HepG2 (cell line): Measurements from ENCODE around the gene DMXL1. TPM values are rescaled to one million over a fixed set of nuclear protein-coding genes. Genes with fewer than 3 reads are reported as not detected.
A peak's percentile ranks its signal among the peaks of the same experiment; 100 is the strongest.

Source experiments
- ATAC-seq: fragments of 200-7000 bp; cut with Tn5 transposase; 3 replicates; pipeline ENCODE4 v1.9.1; 2020; ENCODE audit warnings: mild to moderate bottlenecking, moderate library complexity
- BruUV-seq: library from RNA; stranded (reverse); fragments of 400-500 nt; replicated peaks from 2 replicates; lab custom pipeline; 2021; lab: Mats Ljungman, UMichigan
- CTCF ChIA-PET: fragments of 300-600 bp; formaldehyde crosslinking; extraction: SDS; loops from one replicate; lab custom pipeline; 2021; ENCODE audit warnings: low total read pairs, inconsistent platforms, low intra/inter-chr PET ratio; lab: Yijun Ruan, JAX
- POLR2A ChIA-PET: fragments of 350-600 bp; sonication (Branson Sonifier 250); formaldehyde crosslinking; loops from one replicate; lab custom pipeline; 2020; ENCODE audit warnings: antibody characterized with exemption, inconsistent platforms; lab: Yijun Ruan, JAX
- DNase-seq: peaks from one replicate; pipeline ENCODE4 v3.0.0-alpha.2; 2015; ENCODE audit warnings: low spot score
- FAIRE-seq: peaks from 3 replicates; lab custom pipeline; 2011; peaks lifted over from hg19 to GRCh38; lab: Jason Lieb, UNC
- H2AFZ ChIP-seq: one replicate; pipeline ENCODE4 v1.6.1; 2011; ENCODE audit warnings: low read length, inconsistent platforms
- H3K27ac ChIP-seq: fragments of 300-600 bp; 3 replicates; pipeline ENCODE4 v1.8.0; 2011; ENCODE audit warnings: mixed run types, mild to moderate bottlenecking, mixed read lengths, low read length, inconsistent platforms; ENCODE audit not compliant: insufficient read depth; ENCODE audit errors: extremely low read length
- H3K27me3 ChIP-seq, 2 experiments: fragments of 200-600 bp in 1 of 2; 2 replicates in 1 of 2; 3 replicates in 1 of 2; pipeline versions ENCODE4 v1.6.0 to v1.8.0; 2011; ENCODE audit warnings: low read length in 2 of 2, mild to moderate bottlenecking in 2 of 2, moderate library complexity in 2 of 2, inconsistent platforms in 1 of 2; ENCODE audit not compliant: insufficient read depth in 2 of 2, control insufficient read depth in 1 of 2
- H3K36me3 ChIP-seq, 2 experiments: fragments of 200-600 bp in 1 of 2; replicated peaks in 1 of 2; 2 replicates in 1 of 2; 3 replicates in 1 of 2; pipeline versions ENCODE4 v1.5.1 to v1.8.0; 2011; ENCODE audit warnings: low read length in 2 of 2, inconsistent platforms in 1 of 2; ENCODE audit not compliant: insufficient read depth in 2 of 2, control insufficient read depth in 1 of 2
- H3K4me1 ChIP-seq: 2 replicates; pipeline ENCODE4 v1.5.1; 2012; ENCODE audit warnings: low read length, inconsistent platforms; ENCODE audit not compliant: insufficient read depth
- H3K4me2 ChIP-seq: 2 replicates; pipeline ENCODE4 v1.6.0; 2011; ENCODE audit warnings: low read depth, low read length, inconsistent platforms
- H3K4me3 ChIP-seq, 3 experiments: fragments of 200-600 bp in 1 of 3; sonication (generic), shearing (Covaris generic) in 1 of 3; replicated peaks in 1 of 3; 2 replicates each; pipeline ENCODE4 v1.5.1; 2011 to 2016; ENCODE audit warnings: low read length in 3 of 3, inconsistent platforms in 2 of 3, low read depth in 2 of 3, mild to moderate bottlenecking in 2 of 3, control low read depth in 1 of 3, mixed read lengths in 1 of 3; ENCODE audit not compliant: insufficient read depth in 1 of 3
- H3K79me2 ChIP-seq: one replicate; pipeline ENCODE4 v1.6.1; 2011; ENCODE audit warnings: low read length, inconsistent platforms; ENCODE audit not compliant: insufficient read depth
- H3K9ac ChIP-seq: 2 replicates; pipeline ENCODE4 v1.6.0; 2011; ENCODE audit warnings: mild to moderate bottlenecking, low read depth, low read length, inconsistent platforms; ENCODE audit not compliant: insufficient read depth
- H3K9me3 ChIP-seq: 2 replicates; pipeline ENCODE4 v1.5.1; 2012; ENCODE audit warnings: mild to moderate bottlenecking, low read length
- H4K20me1 ChIP-seq: 2 replicates; pipeline ENCODE4 v1.6.0; 2011; ENCODE audit warnings: inconsistent platforms, mild to moderate bottlenecking, low read length, moderate library complexity; ENCODE audit not compliant: insufficient read depth
- AHR ChIP-seq: IDR thresholded peaks from 2 replicates; pipeline ENCODE4 v1.6.1; 2018; ENCODE audit warnings: missing genetic modification reagents, missing compliant biosample characterization
- CCAR2 ChIP-seq: fragments of 200-400 bp; formaldehyde crosslinking; optimal IDR thresholded peaks from 2 replicates; pipeline ENCODE3; 2018; ENCODE audit warnings: low read depth, mild to moderate bottlenecking, low read length, moderate library complexity
- CHD4 ChIP-seq: fragments of 200-600 bp; sonication (generic); IDR thresholded peaks from 2 replicates; pipeline ENCODE4 v1.7.0; 2017; ENCODE audit warnings: mild to moderate bottlenecking, low read length, borderline replicate concordance
- HCFC1 ChIP-seq: fragments of 150-350 bp; IDR thresholded peaks from 2 replicates; pipeline ENCODE4 v1.6.1; 2014; ENCODE audit warnings: low read depth, low read length
- HDAC2 ChIP-seq: sonication (generic); formaldehyde crosslinking; IDR thresholded peaks from 2 replicates; pipeline ENCODE4 v1.4.0; 2020; ENCODE audit warnings: missing genetic modification reagents
- KMT2A ChIP-seq: sonication (generic); formaldehyde crosslinking; IDR thresholded peaks from 2 replicates; pipeline ENCODE4 v1.4.0; 2020; ENCODE audit warnings: missing genetic modification reagents
- MEF2D ChIP-seq: sonication (generic); formaldehyde crosslinking; IDR thresholded peaks from 2 replicates; pipeline ENCODE4 v1.5.1; 2020; ENCODE audit warnings: mild to moderate bottlenecking, missing genetic modification reagents
- MXD3 ChIP-seq: IDR thresholded peaks from 2 replicates; pipeline ENCODE4 v1.6.1; 2016; ENCODE audit warnings: mild to moderate bottlenecking, missing biosample characterization, missing genetic modification reagents
- NCOA1 ChIP-seq: sonication (generic); formaldehyde crosslinking; IDR thresholded peaks from 2 replicates; pipeline ENCODE4 v1.9.0; 2021; ENCODE audit warnings: missing genetic modification reagents
- PCBP2 ChIP-seq: fragments of 200-400 bp; formaldehyde crosslinking; optimal IDR thresholded peaks from 2 replicates; pipeline ENCODE3; 2018; ENCODE audit warnings: low read length, low read depth; ENCODE audit not compliant: poor library complexity, severe bottlenecking
- POLR2AphosphoS5 ChIP-seq: IDR thresholded peaks from 2 replicates; pipeline ENCODE4 v1.6.1; 2012; ENCODE audit warnings: low read depth, low read length
- POLR2G ChIP-seq: fragments of 200-400 bp; formaldehyde crosslinking; IDR thresholded peaks from 2 replicates; pipeline ENCODE4 v1.6.1; 2018; ENCODE audit warnings: mild to moderate bottlenecking, low read depth, low read length, moderate library complexity
- PRDM10 ChIP-seq: sonication (generic); formaldehyde crosslinking; IDR thresholded peaks from 2 replicates; pipeline ENCODE4 v1.4.0; 2020; ENCODE audit warnings: low read depth, missing genetic modification reagents
- THAP11 ChIP-seq: IDR thresholded peaks from 2 replicates; pipeline ENCODE4 v1.6.1; 2016; ENCODE audit warnings: missing biosample characterization, missing genetic modification reagents
- ZNF235 ChIP-seq: sonication (generic); formaldehyde crosslinking; IDR thresholded peaks from 2 replicates; pipeline ENCODE4 v1.8.1; 2023; ENCODE audit warnings: mild to moderate bottlenecking, missing genetic modification reagents, borderline replicate concordance
- ZNF644 ChIP-seq: IDR thresholded peaks from 2 replicates; pipeline ENCODE4 v1.6.1; 2016; ENCODE audit warnings: low read depth
- ZNF672 ChIP-seq: sonication (generic); formaldehyde crosslinking; IDR thresholded peaks from 2 replicates; pipeline ENCODE4 v1.8.1; 2022; ENCODE audit warnings: missing genetic modification reagents
- WGBS: methylation state at CpG from one replicate; pipeline ENCODE4 v1.1.6; 2017; ENCODE audit warnings: low lambda C conversion rate; 5-methylcytosine and 5-hydroxymethylcytosine counted together
- in situ Hi-C: cut with HindIII; loops from 2 replicates; pipeline ENCODE4 v1.10.0; 2017; ENCODE audit warnings: low pct_unique_long_range_greater_than_20kb; ENCODE audit not compliant: extremely low pct_ligation_motif_present
- intact Hi-C: fragments of 100-400 bp; cut with micrococcal nuclease; formaldehyde crosslinking; loops from one replicate; pipeline ENCODE4 v1.10.0; 2022; ENCODE audit not compliant: unreplicated experiment
- polyA plus RNA-seq, 8 experiments: library from polyadenylated mRNA; depleted of rRNA in 3 of 8; stranded (reverse) in 7 of 8; unstranded in 1 of 8; fragments of >200 nt; fragmentation: Illumina TruSeq in 4 of 8; extraction: Trizol in 4 of 8; gene quantifications; 2 replicates each; pipeline versions ENCODE4 v1.2.1 to v1.2.3, GENCODE V29; 2011 to 2016; ENCODE audit warnings: low read depth in 4 of 8, missing spikeins in 1 of 8, mixed read lengths in 1 of 8; ENCODE audit not compliant: insufficient read depth in 1 of 8
- total RNA-seq, 5 experiments: library from RNA; depleted of rRNA; stranded (reverse); fragments of >200 nt; fragmentation: Illumina TruSeq; extraction: Trizol; gene quantifications; 2 replicates each; pipeline ENCODE4 v1.2.3, GENCODE V29; 2016; ENCODE audit warnings: low read depth in 1 of 5

Gene DMXL1
- total and polyA plus RNA-seq, 2 of the 13 experiments (the other 11 are each of a cell fraction or from before 2014, with no cell fraction given) = 6.9 to 18.6 TPM

GRCh38 chr5:119067450-119067849 lies 3.4 kb upstream of the DMXL1 start:
- intact Hi-C loops (no loop called here), in situ Hi-C loops (no loop called here)
- ChIA-PET POLR2A (interaction anchor here (1.2 kb wide), 1 partner anchor 201 kb away, joined by 4 read pairs; no protein-coding TSS in a partner anchor), CTCF (no interaction called here)
- Histone ChIP-seq H3K36me3 (no peaks in the 10 kb centered on the region), H3K27me3 (no peaks in the 10 kb centered on the region; a peak in 1 of 5 replicates), H3K4me1 (peaks cover 31% of the 10 kb centered on the region), H3K4me3 (no peak overlapping the region), H3K9ac (no peak overlapping the region), H3K9me3 (no peaks in the 10 kb centered on the region), H4K20me1 (no peaks in the 10 kb centered on the region), H3K79me2 (peaks cover 5% of the 10 kb centered on the region), H2AFZ (no peak overlapping the region), H3K27ac (no peak overlapping the region), H3K4me2 (no peak overlapping the region)
- no peak for TF ChIP-seq PCBP2
- TF ChIP-seq ZNF672 = no peak
- no peak for TF ChIP-seq AHR
- no peak for TF ChIP-seq ZNF235 (CRISPR knock-in tag)
- TF ChIP-seq KMT2A (CRISPR knock-in tag) = no peak
- TF ChIP-seq HDAC2 (CRISPR knock-in tag) = no peak
- no peak for TF ChIP-seq MXD3 (CRISPR knock-in tag)
- TF ChIP-seq MEF2D (CRISPR knock-in tag) = no peak
- 95% methylated on average over 4 of the region's 4 CpGs for WGBS
- no TSS peak for BruUV-seq
- ATAC-seq (no peak), FAIRE-seq (no peak), DNase-seq (no peak)

- no peak for DNase-seq
- no TSS peak for BruUV-seq
- H4K20me1 ChIP-seq = no peaks in the 10 kb centered on the region
- ChIA-PET POLR2A (interaction anchor here (0.6 to 2.1 kb wide), 17 partner anchors 9 to 364 kb away, joined by 3 to 22 read pairs (median 4); partner anchors contain the start of gene DTWD2), CTCF (no interaction called here)
- peak overlapping the region; percentile 92 for H3K9ac ChIP-seq
- H3K9me3 ChIP-seq = no peaks in the 10 kb centered on the region
- intact Hi-C loops = loop anchor here (2.0 to 5.0 kb wide), 3 partner anchors 82 to 342 kb away; partner anchors contain the start of gene DTWD2
- FAIRE-seq = no peak
- peak overlapping the region; percentile 73 for H3K4me2 ChIP-seq
- peak overlapping the region; percentile 57 for H2AFZ ChIP-seq
- peak; percentile 79 for ATAC-seq
- H3K4me3 ChIP-seq = peak overlapping the region; percentile 91 to 93 (median 92)
- peaks cover 32% of the 10 kb centered on the region for H3K79me2 ChIP-seq
- 0% methylated on average over 7 of the region's 9 CpGs for WGBS
- H3K27ac ChIP-seq = peak overlapping the region; percentile 93
- H3K27me3 ChIP-seq = no peaks in the 10 kb centered on the region; a peak in 1 of 5 replicates
- no peaks in the 10 kb centered on the region for H3K36me3 ChIP-seq
- in situ Hi-C loops = no loop called here
- H3K4me1 ChIP-seq = peaks cover 37% of the 10 kb centered on the region
- TF ChIP-seq ZNF644 (CRISPR knock-in tag) = peak; percentile 3; the same call in 1 of the 2 replicates
- peak; percentile 81 for TF ChIP-seq POLR2AphosphoS5
- TF ChIP-seq POLR2G = peak; percentile 66
- TF ChIP-seq CCAR2 = no peak
- TF ChIP-seq PRDM10 (CRISPR knock-in tag) = peak; percentile 41; the same call in 1 of the 2 replicates
- 0 out of 2 replicates have a peak, but pooled peaks have one; percentile 41 for TF ChIP-seq NCOA1 (CRISPR knock-in tag)
- peak; percentile 97 for TF ChIP-seq THAP11 (CRISPR knock-in tag)
- 0 out of 2 replicates have a peak, but pooled peaks have one; percentile 6 for TF ChIP-seq CHD4
- TF ChIP-seq HCFC1 = peak; percentile 76
These were observed 384 bp upstream of the DMXL1 start for GRCh38 chr5:119070578-119070827.
